Measurements from ENCODE around the gene NYNRIN. TPM values are rescaled to one million over a fixed set of nuclear protein-coding genes. Genes with fewer than 3 reads are reported as not detected.
A peak's percentile ranks its signal among the peaks of the same experiment; 100 is the strongest.
"Not testable (repeated sequence)": the region's sequence is repeated elsewhere in the genome, so short reads cannot be mapped to it uniquely, and the experiment has no call there.

Gene NYNRIN
- polyA plus RNA-seq, 4 donors = 46.0 to 95.5 (median 49.4) TPM

DNA sequence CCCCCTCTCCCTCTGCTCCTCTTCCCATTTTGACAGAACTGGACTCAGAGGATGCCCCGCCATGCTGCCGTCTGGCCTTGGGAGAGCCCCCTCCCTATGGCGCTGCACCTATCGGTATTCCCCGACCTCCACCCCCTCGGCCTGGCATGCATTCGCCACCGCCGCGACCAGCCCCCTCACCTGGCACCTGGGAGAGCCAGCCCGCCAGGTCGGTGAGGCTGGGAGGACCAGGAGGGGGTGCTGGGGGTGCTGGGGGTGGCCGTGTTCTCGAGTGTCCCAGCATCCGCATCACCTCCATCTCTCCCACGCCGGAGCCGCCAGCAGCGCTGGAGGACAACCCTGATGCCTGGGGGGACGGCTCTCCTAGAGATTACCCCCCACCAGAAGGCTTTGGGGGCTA, 29.3 kb upstream of the NYNRIN start:
- no peak for DNase-seq (ENCODE audit: low read depth in 4 of 4, low spot score in 3 of 4)

- DNase-seq (ENCODE audit: low read depth in 4 of 4, low spot score in 3 of 4) = no peak
Observed at GRCh38 chr14:24369907-24370687, 28.7 kb upstream of the NYNRIN start.

DNA sequence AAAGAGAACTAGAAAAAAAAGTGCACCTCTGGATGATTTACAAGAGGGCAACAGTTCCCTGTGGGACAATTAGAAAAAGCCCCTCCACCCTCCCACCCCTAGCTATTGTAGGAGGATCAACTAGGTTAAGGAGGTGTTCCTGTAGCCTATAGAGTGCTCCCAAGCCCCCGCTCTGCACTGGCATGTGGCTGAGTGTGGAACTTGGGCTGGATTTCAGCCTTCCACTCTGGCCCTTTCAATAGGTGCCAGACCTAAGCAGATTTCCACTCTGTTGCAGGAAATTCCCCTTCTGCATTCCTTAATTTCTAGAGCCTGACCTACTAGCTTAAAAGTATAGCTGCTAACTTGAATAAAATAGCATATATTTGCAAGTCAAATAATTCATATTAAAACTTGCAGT, 28.1 kb upstream of the NYNRIN start:
- DNase-seq (ENCODE audit: low read depth in 4 of 4, low spot score in 3 of 4) = no peak

- DNase-seq (ENCODE audit: low read depth in 4 of 4, low spot score in 3 of 4) = not testable (repeated sequence)
Observed at GRCh38 chr14:24371605-24372004, 27.2 kb upstream of the NYNRIN start.

GRCh38 chr14:24372701-24373416, 25.9 kb upstream of the NYNRIN start:
- DNase-seq (ENCODE audit: low read depth in 4 of 4, low spot score in 3 of 4) = no peak

- no peak for DNase-seq (ENCODE audit: low read depth in 4 of 4, low spot score in 3 of 4)
Observed at GRCh38 chr14:24376448-24377070, 22.2 kb upstream of the NYNRIN start.

DNA sequence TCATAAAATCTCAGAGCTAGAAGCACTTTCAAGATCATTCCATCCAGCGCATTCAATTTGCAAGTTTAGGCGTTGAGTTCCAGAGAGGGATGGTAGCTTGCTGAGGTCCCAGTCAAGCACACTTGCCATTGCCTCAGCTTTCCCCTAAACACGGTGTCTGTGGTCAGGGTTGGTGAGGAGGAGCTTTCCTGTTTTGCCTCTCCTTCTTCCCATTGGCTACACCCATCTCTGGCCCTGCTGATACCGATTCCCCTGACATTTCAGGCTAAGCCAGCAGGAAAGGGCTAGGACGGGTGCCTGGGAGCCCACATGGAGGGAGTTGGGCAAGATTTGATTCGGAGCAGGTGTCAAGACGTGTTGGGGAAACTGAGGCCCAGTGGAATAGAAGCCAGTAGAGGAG, 21.7 kb upstream of the NYNRIN start:
- no peak for DNase-seq (ENCODE audit: low read depth in 4 of 4, low spot score in 3 of 4)

- no peak for DNase-seq (ENCODE audit: low read depth in 4 of 4, low spot score in 3 of 4)
Observed at GRCh38 chr14:24377657-24378056, 21.1 kb upstream of the NYNRIN start.

GRCh38 chr14:24378327-24378726, 20.5 kb upstream of the NYNRIN start:
- DNase-seq (ENCODE audit: low read depth in 4 of 4, low spot score in 3 of 4) = no peak

DNA sequence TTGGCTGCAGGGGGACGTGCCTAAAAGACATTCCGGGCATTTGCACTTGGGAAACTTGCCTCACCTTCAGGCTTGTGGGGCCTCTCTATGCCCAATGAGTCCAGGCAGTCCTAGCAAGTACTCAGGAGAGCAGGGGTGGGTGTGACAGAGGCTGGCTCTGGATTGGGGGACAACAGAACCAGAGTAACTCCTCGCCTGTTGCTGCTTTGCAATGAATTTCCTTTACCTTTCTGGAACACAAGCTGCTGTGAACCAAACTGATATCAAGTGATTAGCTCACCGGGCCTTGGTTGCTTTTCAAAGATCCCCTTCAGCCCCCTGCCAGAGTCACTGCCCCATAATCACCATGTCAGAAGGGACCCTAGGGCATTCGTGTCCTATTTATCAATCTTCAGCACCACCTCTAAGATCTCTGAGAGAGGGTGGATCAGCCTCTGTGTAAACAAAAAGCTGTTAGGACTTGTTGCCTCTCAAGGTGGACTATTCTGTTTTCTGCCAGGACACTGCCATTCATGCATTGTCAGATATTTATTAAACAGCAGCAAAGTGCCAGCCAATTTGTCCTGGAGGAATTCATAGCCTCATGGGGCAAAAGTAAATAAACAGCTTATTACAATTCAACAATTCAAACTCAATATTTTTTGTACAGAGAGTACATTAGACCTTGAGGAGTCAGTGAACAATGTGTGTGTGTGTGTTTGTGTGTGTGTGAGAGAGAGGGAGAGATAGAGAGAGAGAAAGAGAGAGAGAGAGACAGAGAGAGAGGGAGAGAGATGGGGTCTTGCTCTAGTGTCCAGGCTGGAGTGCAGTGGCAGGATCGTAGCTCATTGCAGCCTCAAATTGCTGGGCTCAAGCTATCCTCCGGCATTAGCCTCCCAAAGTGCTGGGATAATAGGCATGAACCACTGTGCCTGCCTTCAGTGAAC, 19.6 kb upstream of the NYNRIN start:
- no peak for DNase-seq (ENCODE audit: low read depth in 4 of 4, low spot score in 3 of 4)

- DNase-seq (ENCODE audit: low read depth in 4 of 4, low spot score in 3 of 4) = no peak
Observed at GRCh38 chr14:24379907-24380730, 18.7 kb upstream of the NYNRIN start.

- DNase-seq (ENCODE audit: low read depth in 4 of 4, low spot score in 3 of 4) = no peak
Observed at GRCh38 chr14:24381363-24382063, 17.3 kb upstream of the NYNRIN start.

GRCh38 chr14:24382064-24382371, 16.8 kb upstream of the NYNRIN start:
- peak in 1 of 4 donors; percentile 52 for DNase-seq (ENCODE audit: low read depth in 4 of 4, low spot score in 3 of 4)

DNA sequence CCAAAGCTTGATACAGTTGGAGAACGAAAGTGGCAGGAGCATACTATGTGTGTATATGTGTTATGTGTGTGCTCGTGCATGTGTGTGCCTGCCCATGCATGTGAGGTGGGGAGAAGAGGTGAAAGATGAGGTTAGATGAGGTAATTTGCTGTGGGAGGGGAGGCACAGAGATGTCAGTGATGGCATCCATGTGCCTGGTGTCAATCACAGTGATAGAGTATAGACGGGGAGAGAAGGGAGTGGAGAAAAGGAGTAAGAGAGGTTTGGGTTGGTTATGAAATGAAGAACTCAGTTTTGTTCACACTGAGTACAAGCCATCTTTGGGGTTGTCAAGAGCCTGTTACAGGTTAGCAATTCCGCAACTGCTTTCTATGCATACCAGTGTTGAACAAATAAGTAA, 14.6 kb upstream of the NYNRIN start:
- DNase-seq (ENCODE audit: low read depth in 4 of 4, low spot score in 3 of 4) = no peak

DNA sequence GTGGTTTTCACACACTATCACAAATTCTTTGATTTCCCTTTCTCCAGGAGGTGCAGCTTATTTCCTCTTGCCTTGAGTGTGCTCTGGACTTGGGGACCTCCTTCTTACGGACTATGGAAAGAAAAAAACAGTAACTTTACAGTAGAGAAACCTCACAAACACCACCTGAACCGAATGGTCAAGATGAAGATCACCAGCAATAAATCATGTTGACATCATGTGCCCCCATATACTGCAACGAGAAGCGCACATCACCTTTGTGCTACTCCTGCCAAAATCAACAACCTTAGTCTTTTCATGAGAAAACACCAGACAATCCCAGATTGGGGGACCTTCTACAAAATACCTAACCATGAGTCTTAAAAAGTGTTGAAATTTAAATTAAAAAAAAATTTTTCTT, 13.3 kb upstream of the NYNRIN start:
- no peak for DNase-seq (ENCODE audit: low read depth in 4 of 4, low spot score in 3 of 4)

GRCh38 chr14:24387009-24387345, 11.8 kb upstream of the NYNRIN start:
- no peak for DNase-seq (ENCODE audit: low read depth in 4 of 4, low spot score in 3 of 4)

DNA sequence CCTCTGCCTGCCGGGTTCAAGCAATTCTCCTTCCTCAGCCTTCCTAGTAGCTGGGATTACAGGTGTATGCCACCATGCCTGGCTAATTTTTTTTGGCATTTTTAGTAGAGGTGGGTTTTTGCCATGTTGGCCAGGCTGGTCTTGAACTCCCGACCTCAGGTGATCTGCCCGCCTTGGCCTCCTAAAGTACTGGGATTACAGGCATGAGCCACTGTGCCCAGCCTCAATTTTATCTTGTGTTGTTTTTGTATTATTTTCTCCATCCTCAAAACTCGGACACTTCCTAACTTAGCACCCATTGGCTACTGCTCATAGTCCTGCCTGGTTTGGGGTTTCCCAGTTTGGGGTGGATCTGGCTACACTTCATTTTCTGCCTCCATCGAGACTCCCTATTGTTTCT, 11.2 kb upstream of the NYNRIN start:
- not testable (repeated sequence) for DNase-seq (ENCODE audit: low read depth in 4 of 4, low spot score in 3 of 4)

GRCh38 chr14:24388474-24389179, 10.2 kb upstream of the NYNRIN start:
- no peak for DNase-seq (ENCODE audit: low read depth in 4 of 4, low spot score in 3 of 4)
